ENCODE data around the gene ACVR1B. TPM values are rescaled to one million over a fixed set of nuclear protein-coding genes. Genes with fewer than 3 reads are reported as not detected.
A peak's percentile ranks its signal among the peaks of the same experiment; 100 is the strongest.

ACVR1B gene
- total RNA-seq, 1 experiment from 2014 or later, result 6.1 TPM

GRCh38 chr12:51942501-51943000, 8.9 kb upstream of the ACVR1B start:
- DNase-seq (ENCODE audit: low spot score), result no peak

- no peak for DNase-seq (ENCODE audit: low spot score)
These were observed 8.2 kb upstream of the ACVR1B start for GRCh38 chr12:51943346-51943745.

GRCh38 chr12:51944608-51945233, 6.8 kb upstream of the ACVR1B start:
- no peak for DNase-seq (ENCODE audit: low spot score)

- DNase-seq (ENCODE audit: low spot score), result no peak
These were observed 4.1 kb upstream of the ACVR1B start for GRCh38 chr12:51947246-51947996.

- no peak for DNase-seq (ENCODE audit: low spot score)
These were observed 3.4 kb upstream of the ACVR1B start for GRCh38 chr12:51948066-51948465.

GRCh38 chr12:51949342-51950030, 2.0 kb upstream of the ACVR1B start:
- DNase-seq (ENCODE audit: low spot score), result no peak

- DNase-seq (ENCODE audit: low spot score), result no peak
These were observed 759 bp upstream of the ACVR1B start for GRCh38 chr12:51950682-51951198.

GRCh38 chr12:51951843-51952722, 584 bp downstream of the ACVR1B start:
- no peak for DNase-seq (ENCODE audit: low spot score)

GRCh38 chr12:51953089-51953488, 1.6 kb downstream of the ACVR1B start:
- DNase-seq (ENCODE audit: low spot score), result no peak

- no peak for DNase-seq (ENCODE audit: low spot score)
These were observed 2.4 kb downstream of the ACVR1B start for GRCh38 chr12:51953864-51954263.

GRCh38 chr12:51954561-51955361, 3.3 kb downstream of the ACVR1B start:
- DNase-seq (ENCODE audit: low spot score), result peak; percentile 29

- no peak for DNase-seq (ENCODE audit: low spot score)
These were observed 4.2 kb downstream of the ACVR1B start for GRCh38 chr12:51955702-51956101.

GRCh38 chr12:51958542-51958941, 7.0 kb downstream of the ACVR1B start:
- no peak for DNase-seq (ENCODE audit: low spot score)

GRCh38 chr12:51959211-51959610, 7.7 kb downstream of the ACVR1B start:
- DNase-seq (ENCODE audit: low spot score), result no peak

GRCh38 chr12:51959921-51960320, 8.4 kb downstream of the ACVR1B start:
- DNase-seq (ENCODE audit: low spot score), result no peak

GRCh38 chr12:51960488-51960887, 9.0 kb downstream of the ACVR1B start:
- DNase-seq (ENCODE audit: low spot score), result no peak

- no peak for DNase-seq (ENCODE audit: low spot score)
These were observed 9.4 kb downstream of the ACVR1B start for GRCh38 chr12:51960890-51961289.

- no peak for DNase-seq (ENCODE audit: low spot score)
These were observed 10.3 kb downstream of the ACVR1B start for GRCh38 chr12:51961834-51962233.

GRCh38 chr12:51962737-51963136, 11.2 kb downstream of the ACVR1B start:
- DNase-seq (ENCODE audit: low spot score), result no peak

GRCh38 chr12:51963477-51963876, 12.0 kb downstream of the ACVR1B start:
- no peak for DNase-seq (ENCODE audit: low spot score)

GRCh38 chr12:51969643-51970042, 18.1 kb downstream of the ACVR1B start:
- no peak for DNase-seq (ENCODE audit: low spot score)

Data from H4 (cell line).